Activated T-helper 9 cell treated with anti-CD3 and anti-CD28 coated beads, Interleukin-2, amount 50 U/mL, for 16 hours (primary cell): Measurements from ENCODE around the gene FAM217B.
"Not testable (repeated sequence)": the region's sequence is repeated elsewhere in the genome, so short reads cannot be mapped to it uniquely, and the experiment has no call there.

ENCODE experiments used
- DNase-seq: peaks from one replicate; pipeline ENCODE4 v3.0.0-alpha.2; 2020; ENCODE audit warnings: low read depth

The FAM217B gene

DNA sequence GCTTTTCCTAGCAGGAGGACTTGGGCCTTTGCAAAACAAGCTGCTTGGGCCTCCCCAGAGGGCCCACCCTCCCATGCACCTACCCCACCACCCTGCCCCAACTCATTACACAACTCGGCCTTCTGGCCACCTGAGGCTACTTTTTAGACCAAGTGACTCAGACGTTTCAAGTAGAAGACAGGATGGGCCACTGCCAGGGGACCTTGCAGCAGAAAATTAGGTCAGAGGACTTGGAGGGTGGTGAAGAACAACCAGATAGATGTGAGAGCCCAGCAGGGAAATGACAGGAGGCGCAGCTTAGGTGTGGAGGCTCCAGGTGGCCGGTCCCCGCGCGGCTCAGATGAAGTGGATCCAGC, 1.5 kb upstream of the FAM217B start:
- no peak for DNase-seq

DNA sequence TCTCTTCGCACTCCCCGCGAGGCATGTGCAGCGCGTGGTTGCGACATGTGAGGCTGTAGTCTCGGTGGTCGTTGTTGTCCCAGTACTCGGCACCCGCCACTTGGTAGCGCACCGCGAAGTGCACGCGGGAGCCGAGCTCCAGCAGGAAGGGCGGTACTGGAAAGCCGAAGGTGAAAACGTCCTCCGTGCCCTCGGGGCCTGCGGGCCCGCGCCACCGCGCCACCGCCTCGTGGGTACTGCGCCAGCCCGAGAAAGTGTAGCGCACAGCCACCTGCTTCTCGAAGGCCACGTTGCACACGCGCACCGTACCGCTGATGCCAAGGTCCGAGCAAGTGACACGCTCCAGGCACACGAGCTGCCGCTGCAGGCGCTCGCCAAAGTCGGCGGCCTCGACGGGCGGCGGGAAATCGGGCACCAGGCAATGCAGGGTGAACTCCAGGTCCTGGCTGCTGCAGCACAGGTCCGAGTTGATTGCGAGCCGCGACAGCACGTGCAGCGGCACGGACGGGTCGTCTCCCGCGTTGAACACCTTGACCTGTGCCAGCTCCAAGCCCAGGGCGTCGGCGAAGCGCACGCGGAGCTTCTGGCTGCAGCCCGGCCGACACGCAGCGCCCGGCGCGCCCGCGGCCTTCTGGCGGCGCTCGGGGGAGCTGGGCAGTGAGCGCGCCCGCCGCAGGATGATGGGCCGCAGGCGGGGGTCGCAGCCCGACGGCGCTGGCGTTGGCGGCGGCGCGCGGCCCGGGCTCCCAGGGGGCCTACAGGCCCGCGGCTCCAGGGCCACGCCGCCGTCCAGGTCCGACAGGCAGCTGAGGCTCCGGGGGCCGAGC, 924 bp upstream of the FAM217B start:
- no peak for DNase-seq

DNA sequence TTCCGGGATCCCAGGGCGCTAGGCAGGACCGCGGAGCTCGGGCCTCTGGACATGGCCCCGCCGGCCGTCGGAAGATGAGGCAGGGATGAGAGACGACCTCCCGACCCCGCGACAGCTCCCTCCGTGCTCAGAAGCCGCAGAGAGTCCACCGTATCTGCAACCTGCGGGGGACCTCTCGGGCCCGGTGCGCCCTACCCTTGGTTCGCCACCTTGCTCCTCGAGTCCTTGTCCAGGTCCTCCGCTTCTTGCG, 385 bp upstream of the FAM217B start:
- DNase-seq = no peak

DNA sequence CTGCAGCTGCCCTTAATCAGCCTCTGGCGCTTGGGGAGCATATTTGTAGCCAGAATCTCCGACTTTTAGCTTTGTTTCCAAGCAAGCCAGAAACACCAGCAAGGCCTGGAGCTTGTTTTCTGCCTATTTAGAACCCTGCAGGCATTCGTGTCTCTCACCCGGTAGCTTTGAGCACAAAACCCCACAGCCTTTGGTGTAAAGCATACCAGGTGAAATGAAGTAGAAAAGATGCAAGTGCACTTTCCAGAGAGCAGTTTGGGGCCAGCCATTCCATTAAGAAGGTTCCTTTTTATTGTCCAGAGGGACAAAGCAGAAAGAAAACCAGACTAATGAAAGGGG, 736 bp downstream of the FAM217B start:
- DNase-seq = no peak

DNA sequence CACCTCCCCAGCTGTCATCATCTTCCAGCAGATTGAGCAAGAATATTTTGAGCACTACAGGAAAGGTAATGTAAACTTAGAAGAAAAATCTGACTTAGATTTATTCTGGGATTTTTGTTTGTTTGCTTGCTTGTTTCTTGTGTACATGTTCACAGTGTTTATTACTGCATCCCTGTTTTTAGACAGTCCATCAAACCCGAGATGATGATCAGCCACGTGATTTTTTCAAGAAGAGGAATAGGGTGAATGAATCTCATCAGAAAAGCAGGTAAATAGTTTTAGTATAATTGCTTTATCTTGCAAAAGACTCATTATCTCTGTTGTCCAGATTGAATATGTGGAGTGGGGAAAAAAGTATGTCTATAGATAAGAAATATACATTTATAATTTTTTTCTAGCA, 2.1 kb downstream of the FAM217B start:
- DNase-seq = no peak

DNA sequence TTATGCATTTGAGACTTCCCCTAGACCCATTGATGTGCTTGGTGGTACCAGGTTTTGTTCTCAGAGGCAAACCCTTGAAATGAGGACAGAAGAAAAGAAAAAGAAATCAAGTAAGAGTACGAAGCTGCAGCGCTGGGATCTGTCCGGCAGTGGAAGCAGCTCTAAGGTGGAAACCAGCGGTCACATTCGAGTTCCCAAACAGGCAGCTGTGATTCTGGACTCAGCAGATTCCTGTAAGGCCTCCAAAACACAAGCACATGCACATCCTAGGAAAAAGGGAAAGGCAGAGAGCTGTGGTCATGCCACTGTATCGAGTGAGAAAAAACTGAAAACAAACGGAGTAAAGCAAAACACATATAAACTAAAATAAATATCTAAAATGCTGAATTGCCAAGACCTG, 4.5 kb downstream of the FAM217B start:
- no peak for DNase-seq

DNA sequence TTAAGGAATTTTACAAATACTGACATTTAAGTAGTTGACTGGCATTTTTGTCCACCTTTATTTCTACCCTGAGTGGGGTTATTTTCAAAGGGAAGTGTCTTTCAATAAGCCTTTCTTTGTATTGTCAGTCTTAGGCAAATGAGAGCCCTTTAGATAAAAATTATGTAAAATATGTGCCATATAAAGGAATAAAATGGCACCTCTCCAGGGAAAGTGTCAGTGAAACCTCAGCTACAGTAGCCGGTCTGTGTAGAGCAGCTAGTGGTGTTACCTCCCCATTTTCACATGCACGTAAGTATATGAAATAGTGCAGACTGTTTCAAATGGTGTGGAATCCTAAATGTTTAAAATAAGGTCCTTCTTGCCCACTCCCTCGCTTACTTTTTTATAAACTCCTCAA, 5.0 kb downstream of the FAM217B start:
- no peak for DNase-seq

DNA sequence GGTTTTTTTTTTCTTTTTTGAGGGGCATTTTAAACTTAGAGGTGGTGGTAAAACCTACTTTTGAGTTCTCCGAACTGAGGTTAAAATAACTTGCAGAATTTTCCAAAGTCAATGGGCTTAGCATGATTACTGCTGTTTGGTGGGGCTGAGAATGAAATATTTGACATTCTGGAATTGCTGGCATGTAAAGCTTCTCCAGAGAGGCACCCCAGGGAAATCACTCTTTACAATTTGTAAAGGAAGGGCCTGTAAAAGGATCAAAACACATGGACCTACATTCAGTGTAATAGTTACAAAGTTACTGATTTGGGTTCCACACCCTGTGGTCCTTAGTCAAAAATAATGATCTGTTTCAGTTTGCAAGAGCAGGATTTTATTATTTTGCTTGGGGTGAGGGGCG, 5.5 kb downstream of the FAM217B start:
- DNase-seq = no peak

DNA sequence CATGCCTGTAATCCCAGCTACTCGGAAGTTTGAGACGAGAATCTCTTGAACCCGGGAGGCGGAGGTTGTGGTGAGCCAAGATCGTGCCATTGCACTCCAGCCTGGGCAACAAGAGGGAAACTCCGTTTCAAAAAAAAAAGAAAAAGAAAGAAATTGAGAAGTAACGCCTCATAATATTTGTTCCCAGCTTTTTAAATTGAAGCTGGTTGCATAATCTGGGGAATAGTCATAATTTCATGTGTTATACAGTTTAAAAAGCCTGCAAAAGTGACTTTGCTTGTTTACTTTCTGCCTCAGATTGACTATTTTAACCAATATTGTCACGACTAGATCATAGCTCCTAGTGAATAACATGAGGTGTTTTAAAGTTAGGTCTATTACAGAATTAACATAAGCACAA, 7.2 kb downstream of the FAM217B start:
- no peak for DNase-seq

DNA sequence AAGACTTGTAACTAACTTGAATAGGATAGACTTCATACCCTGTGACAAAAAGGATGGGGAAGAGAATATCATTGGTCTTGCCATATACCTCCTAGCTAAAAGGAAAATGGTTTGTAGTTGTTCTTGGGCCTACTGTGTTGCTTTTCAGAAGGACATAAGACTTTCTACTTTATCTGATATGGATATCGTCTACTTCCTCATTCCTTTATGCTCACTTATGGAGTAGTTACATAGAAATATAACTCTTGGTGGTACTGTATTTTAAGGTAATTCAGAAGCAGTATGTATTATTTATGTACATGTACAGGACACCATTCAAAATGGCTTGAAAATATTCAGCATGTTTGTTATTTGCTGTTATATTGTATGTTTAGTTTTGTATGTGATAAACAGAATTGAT, 8.0 kb downstream of the FAM217B start:
- DNase-seq = no peak

DNA sequence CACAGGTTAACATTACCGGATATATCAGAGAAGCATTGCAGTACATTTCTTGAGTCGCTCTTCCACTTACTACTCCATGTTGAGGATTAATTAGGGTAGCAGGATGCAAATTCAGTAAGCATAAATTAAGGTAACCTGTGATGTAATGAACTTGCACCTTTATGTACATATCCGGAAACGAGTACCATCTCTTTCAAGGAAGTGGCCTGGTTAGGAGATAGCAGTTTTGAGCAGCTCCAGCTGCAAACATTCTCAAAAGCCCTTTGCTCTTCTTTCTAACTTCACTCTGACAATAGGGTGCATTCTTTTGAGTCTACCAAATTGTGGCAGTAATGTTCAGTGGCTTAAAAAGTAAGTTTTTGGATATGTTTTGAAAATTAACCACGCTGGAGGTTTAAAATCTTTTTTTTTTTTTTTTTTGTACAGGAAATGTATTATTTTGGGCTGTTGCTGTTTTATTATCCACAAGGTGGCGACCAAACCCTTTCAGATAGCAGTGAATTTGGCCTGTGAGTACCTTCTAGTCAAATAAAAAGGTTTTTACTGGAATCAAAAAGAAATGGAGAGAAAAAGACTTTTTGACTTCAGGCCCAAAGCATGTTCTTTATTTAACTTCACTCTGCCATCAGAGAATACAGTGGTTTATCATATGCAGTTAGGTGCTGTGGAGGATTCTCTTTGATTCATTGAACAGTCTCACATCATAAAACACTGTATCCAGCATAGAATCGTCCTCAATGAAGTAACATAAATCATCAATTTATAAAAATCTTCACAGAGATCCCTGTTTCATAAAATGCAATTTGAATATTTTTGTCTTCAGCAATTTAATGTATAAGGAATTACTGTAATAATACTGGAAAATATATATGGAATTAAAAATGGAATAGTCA, 8.9 kb downstream of the FAM217B start:
- no peak for DNase-seq

DNA sequence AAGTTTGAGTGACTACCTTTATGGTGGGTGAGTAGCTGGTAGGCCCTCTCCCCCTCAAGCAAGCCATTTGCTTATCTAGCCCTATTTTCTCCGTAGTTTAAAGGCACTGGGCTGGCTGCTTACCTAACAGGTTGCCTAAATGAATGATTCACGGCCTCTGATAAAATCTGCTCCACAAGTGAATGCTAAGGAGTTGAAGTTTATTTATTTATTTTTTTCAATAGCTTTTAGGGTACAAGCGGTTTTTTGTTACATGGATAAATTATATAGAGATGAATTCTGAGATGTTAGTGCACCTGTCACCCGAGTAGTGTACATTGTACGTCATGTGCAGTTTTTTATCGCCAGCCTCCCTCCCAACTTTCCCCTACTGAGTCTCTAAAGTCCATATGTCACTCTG, 9.7 kb downstream of the FAM217B start:
- DNase-seq = no peak

DNA sequence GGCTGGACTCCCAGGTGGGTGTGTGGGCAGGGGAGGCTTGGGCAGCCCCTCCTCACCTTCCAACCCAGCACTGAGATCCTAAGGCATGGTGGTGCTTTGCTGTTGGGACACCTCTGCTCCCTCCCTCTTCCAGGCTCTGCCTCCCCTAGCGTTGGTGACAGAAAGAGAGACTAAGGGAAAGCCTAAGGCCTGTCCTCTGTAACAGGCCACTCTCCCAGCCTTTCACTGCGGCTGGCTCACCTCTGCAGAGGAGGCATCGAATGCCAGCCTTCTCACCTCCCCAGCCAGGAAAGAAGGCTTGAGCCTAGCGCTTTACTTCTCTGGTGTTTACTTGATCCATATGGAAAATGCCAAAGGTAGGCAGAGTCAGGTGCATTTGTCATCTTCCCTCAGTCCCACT, 14.5 kb downstream of the FAM217B start:
- DNase-seq = no peak

DNA sequence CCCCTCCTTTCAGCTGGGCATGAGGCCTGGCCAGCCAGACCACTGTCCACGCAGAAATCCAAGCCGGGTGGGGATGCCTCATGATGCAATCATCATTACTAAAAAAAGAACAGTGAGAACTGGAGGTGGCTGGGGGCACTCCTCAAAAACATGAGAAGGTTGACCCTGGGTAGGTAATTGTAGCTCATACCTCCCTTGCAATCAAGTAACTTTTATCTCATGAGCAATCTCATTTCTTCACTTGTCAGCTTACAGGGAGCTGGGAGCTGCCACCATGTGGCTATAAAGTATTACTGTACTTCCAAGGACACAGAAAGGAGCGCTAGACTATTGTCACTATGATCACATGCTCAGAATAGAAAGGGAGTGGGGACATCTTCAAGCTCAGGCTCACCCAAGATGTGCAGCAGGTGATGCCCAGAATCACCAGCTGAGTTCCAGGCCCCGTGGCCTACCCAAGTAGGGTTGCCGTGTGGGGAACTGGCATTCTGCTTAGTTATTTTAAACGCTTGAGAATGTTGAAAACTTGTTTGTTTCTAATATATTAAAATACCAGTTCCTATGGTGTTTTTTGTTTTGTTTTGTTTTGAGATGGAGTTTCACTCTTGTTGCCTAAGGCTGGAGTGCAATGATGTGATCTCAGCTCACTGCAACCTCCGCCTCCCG, 15.1 kb downstream of the FAM217B start:
- no peak for DNase-seq

DNA sequence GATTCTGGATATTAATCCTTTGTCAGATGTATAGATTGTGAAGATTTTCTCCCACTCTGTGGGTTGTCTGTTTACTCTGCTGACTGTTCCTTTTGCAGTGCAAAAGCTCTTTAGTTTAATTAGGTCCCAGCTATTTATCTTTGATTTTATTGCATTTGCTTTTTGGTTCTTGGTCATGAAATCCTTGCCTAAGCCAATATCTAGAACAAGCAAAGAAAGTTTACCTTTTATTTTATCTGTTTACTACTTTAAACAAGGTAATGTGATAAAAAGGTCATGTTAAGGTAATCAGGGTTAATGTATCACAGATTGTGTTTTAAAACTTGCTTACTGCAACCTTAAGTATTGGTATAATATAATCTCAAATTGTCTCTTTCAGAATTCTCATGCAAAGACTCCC, 17.4 kb downstream of the FAM217B start:
- DNase-seq = not testable (repeated sequence)

DNA sequence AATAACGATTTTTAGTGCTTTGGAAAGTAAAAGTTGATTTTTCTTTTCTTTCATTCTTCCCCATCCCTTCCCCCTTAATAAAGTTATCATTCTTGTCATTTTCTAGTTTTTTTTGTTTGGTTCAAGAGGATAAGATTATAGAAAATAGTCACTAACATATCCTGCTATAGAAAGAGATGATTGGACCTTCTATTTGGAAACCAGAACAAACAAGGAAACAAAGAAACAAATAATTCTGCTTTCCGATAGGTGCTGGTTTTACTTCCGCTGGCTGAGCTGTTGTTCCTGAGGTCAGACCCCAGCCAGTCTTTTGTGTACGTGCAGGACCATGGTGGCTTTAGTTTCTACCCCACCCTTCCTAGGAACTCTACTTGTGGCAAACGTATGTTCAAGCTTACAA, 17.9 kb downstream of the FAM217B start, which contains the start of gene CDH26:
CDH26 (plus strand) TSS at position 301 of the 400 bp plus-strand sequence. CDS start 304 bp downstream, outside the sequence.
- DNase-seq = no peak

DNA sequence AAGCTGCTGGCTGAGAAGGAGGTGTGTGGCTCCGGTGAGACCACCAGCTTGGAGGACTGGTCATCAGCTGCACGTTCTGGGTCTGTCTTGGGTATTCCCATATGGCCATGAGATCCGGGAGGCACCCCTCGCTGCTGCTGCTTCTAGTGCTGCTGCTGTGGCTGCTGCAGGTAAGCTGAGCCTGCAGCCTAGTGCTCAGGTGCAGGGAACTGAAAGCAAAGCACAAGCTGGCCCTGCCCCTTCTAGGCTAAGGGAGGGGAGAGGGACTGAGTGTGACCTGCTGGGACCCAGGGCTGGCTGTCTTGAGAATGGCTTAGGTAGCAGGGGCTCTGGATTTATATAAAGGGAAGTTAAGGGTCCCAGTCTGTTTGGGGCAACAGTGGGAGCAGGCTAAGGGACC, 18.4 kb downstream of the FAM217B start:
- DNase-seq = no peak

DNA sequence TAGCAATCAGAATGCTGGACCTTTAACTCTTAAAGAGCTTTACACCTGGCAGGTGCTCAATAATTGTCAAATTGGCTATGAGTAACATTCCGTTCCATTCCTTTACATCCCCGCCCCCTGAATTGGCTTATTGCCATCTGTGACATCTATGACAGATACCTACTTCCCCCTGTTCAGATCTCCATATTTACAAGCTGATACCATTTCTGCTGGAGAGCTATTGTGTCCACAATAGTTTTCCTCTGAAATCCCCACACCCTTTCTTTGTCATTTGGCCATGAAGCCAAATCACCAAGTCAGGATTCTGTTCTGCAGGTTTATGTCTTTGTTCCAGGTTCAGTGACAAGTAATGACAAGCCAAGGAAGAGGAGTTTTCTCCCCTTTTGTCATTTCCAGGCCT, 21.2 kb downstream of the FAM217B start:
- no peak for DNase-seq

DNA sequence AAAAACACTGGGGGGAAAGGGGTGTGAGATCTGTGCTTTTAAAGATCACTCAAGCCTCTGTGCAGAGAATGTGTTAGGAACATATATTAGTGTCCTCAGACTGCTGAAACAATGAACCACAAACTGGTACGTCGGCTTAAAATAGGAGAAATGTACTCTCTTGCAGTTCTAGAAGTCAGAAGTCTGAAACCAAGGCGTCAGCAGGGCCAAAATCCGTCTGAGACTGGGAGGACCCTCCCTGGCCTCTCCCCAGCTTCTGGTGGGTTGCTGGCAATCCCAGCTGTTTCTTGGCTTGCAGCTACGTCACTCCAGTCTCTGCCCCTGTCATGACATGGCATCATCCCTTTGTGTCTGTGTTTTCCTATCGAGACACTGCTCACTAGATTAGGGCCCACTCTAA, 22.0 kb downstream of the FAM217B start:
- DNase-seq = no peak

DNA sequence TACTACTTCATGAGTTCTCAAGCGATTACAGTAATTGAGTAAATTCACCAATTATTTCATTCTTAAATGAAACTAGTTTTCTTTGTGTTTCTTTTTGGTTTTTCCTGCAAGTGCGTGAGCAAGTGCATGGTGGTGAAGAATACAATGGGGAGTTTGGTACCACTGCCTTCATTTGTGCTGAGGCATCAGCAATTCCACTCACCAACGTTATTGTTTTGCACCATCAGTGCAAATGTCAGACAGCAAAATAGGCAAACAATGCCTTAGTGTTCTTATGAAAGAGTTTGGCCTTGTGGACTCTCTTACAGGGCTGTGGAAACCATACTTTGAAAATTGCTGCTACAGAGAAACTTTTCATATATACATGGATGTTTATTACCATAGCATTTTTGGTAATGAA, 26.2 kb downstream of the FAM217B start:
- no peak for DNase-seq

DNA sequence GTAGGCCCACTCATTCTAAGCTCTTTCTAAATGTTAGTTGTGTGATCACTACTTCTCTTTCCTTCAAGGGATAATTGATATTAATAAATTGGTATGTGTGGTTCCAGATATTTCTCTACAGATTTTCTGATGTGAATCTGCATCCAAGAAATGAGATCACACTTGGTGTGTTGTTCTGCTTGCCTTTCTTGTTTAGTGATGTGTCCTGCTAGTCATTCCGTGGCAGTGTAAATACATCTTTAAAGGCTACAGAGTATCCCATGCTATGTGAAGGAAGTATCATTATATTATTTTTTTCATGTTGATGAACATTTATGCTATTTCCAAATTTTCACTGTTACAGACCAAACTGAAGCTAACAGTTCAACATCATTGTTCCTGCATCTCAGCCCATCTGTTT, 31.2 kb downstream of the FAM217B start:
- DNase-seq = no peak

DNA sequence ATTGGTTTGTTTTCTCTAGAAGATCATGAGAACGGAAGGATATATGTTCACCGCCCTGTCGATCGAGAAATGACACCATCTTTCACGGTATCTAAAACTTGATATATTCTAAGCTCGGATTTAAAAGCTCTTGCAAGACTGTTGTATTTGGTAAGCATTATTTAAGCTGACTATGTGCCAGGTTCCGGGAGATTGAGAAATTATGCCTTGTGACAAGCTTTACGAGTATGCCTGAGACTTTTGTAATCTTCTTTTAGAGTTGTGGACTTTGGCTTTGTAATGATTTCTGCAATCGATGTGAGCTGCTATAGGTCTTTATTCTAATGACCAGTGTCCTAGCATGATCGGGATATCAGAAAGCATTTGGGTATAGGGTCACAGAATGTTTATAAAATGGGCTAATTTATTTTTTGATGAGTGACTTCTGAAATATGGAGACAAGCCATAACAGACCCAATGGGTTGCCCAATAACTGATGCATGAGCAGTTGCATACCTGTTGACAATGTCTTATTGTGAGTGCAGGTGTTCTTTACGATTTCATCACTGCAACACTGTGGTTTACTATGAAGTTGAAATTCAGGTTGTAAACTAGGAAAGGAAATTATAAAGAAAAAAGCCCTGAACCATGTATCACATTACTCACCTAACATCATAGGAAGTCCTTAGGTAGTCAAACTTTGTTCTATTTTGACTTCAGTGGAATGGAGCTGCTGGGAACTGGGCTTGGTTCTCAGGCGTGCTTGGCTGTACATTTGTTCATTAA, 32.0 kb downstream of the FAM217B start:
- no peak for DNase-seq
